Measurements from ENCODE around the gene TNNI2. TPM values are rescaled to one million over a fixed set of nuclear protein-coding genes. Genes with fewer than 3 reads are reported as not detected.

Gene TNNI2
- total and polyA plus RNA-seq, 2 donors (not counting 1 experiment from before 2014, with no cell fraction given), result 2.9 to 12.9 TPM

DNA sequence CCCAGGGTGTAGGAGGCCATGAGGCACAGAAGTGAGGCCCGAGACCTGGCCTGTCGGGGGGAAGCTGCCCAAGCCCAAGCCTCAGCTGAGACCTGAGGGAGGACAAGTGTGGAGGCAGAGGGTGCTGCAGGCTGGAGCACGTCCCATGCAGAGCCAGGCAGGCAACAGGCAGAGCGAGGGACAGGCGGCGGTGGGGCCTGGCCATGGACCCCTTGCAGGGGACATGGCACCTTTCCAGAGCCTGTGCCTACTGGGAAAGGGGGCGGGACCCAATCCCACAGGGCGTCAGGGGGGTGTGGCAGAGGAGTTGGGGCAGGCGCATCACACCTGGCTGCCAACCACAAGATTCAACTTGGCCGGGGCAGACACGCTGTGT is 4.3 kb downstream of the TNNI2 start:
- Mint-ChIP-seq H3K4me3 (peak overlapping the region; percentile 20), H3K27me3 (no peaks in the 10 kb centered on the region), H3K27ac (peak overlapping the region; percentile 65), H3K9me3 (ENCODE audit: insufficient read depth) (no peaks in the 10 kb centered on the region), H3K4me1 (peaks cover 67% of the 10 kb centered on the region)
- CTCF ChIA-PET, result interaction anchor here (0.6 to 1.0 kb wide), 2 partner anchors 36 to 149 kb away, joined by 3 read pairs; no protein-coding TSS in a partner anchor
- H4K20me1 ChIP-seq (ENCODE audit: control insufficient read depth, insufficient read depth, low read length, poor library complexity, severe bottlenecking), result no peaks in the 10 kb centered on the region
- H2AFZ ChIP-seq (ENCODE audit: insufficient read depth, low read depth, low read length, poor library complexity, severe bottlenecking), result no peak overlapping the region
- 100% methylated on average over 6 of the region's 11 CpGs for WGBS (ENCODE audit: insufficient coverage)
- DNase-seq (no peak), ATAC-seq (ENCODE audit: low read depth) (no peak)
- H3K27ac ChIP-seq (ENCODE audit: low read length in 2 of 2), result no peak overlapping the region
- intact Hi-C loops (cut with micrococcal nuclease), result loop anchor here (10.0 kb wide), 1 partner anchor 78 kb away; the partner anchor contains the start of gene CTSD
- peaks cover 60 to 83% of the 10 kb centered on the region in 2 donors for H3K4me1 ChIP-seq (ENCODE audit: control insufficient read depth in 2 of 2, insufficient read depth in 2 of 2, low read length in 2 of 2)
- H3K9me3 ChIP-seq (ENCODE audit: control extremely low read depth in 1 of 3, control insufficient read depth in 2 of 3, insufficient read depth in 1 of 3, low read length in 2 of 3), result no peaks in the 10 kb centered on the region
- no peak overlapping the region for H3K4me3 ChIP-seq (ENCODE audit: control extremely low read depth in 1 of 5, extremely low read depth in 1 of 5, insufficient read depth in 1 of 5, low read depth in 2 of 5, low read length in 4 of 5)
- TF ChIP-seq, protein P1, sequence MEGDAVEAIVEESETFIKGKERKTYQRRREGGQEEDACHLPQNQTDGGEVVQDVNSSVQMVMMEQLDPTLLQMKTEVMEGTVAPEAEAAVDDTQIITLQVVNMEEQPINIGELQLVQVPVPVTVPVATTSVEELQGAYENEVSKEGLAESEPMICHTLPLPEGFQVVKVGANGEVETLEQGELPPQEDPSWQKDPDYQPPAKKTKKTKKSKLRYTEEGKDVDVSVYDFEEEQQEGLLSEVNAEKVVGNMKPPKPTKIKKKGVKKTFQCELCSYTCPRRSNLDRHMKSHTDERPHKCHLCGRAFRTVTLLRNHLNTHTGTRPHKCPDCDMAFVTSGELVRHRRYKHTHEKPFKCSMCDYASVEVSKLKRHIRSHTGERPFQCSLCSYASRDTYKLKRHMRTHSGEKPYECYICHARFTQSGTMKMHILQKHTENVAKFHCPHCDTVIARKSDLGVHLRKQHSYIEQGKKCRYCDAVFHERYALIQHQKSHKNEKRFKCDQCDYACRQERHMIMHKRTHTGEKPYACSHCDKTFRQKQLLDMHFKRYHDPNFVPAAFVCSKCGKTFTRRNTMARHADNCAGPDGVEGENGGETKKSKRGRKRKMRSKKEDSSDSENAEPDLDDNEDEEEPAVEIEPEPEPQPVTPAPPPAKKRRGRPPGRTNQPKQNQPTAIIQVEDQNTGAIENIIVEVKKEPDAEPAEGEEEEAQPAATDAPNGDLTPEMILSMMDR (IDR thresholded peaks at IDR 0.05), result no peak
- no peak for TF ChIP-seq EZH2 (IDR thresholded peaks at IDR 0.05; ENCODE audit: borderline replicate concordance, insufficient read depth, low read depth, low read length, poor library complexity, severe bottlenecking)
- peaks cover 36% of the 10 kb centered on the region for H3K79me2 ChIP-seq (ENCODE audit: control insufficient read depth, insufficient read depth, low read length)
- POLR2A ChIA-PET, result interaction anchor here (1.0 to 2.9 kb wide), 2 partner anchors 7 to 11 kb away, joined by 3 to 28 read pairs; no protein-coding TSS in a partner anchor
- H3K27me3 ChIP-seq (replicated peaks in 1 of 4; ENCODE audit: control extremely low read depth in 1 of 4, control insufficient read depth in 3 of 4, insufficient read depth in 4 of 4, low read length in 3 of 4), result no peaks in the 10 kb centered on the region
- peaks cover 0 to 4% of the 10 kb centered on the region in 2 experiments for H3K36me3 ChIP-seq (replicated peaks in 1 of 2; ENCODE audit: control extremely low read depth in 1 of 2, control insufficient read depth in 1 of 2, extremely low read depth in 1 of 2, insufficient read depth in 2 of 2, low read length in 1 of 2)
- H3K4me2 ChIP-seq (replicated peaks; ENCODE audit: low read depth, low read length, poor library complexity, severe bottlenecking), result no peak overlapping the region
- no peak overlapping the region for H3K9ac ChIP-seq (ENCODE audit: low read length)

DNA sequence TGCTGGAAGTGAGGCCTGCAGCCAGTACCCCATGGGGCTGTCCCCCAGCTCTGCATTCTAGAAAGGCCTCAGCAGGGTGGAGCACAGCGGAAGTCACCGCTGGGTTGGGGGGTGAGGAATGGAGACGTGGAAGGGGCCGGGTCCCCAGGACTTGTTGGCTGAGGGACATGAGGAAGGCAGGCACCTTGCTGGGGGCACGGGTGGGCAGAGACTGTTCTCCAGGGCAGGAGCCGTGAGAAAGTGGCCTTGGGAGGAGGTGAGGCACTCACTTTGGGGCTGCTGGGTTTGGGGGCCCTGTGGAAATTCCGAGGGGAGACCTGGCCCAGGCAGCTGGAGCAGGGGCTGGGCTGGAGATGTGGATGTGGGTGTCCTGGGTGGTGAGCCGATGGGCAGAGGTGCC is 5.0 kb downstream of the TNNI2 start:
- TF ChIP-seq, protein P1 (IDR thresholded peaks at IDR 0.05), result no peak
- no peak for TF ChIP-seq EZH2 (IDR thresholded peaks at IDR 0.05; ENCODE audit: borderline replicate concordance, insufficient read depth, low read depth, low read length, poor library complexity, severe bottlenecking)
- Mint-ChIP-seq H3K4me3 (peak overlapping the region; percentile 86), H3K27ac (peak overlapping the region; percentile 89), H3K9me3 (ENCODE audit: insufficient read depth) (no peaks in the 10 kb centered on the region), H3K4me1 (peaks cover 74% of the 10 kb centered on the region), H3K27me3 (no peaks in the 10 kb centered on the region)
- Histone ChIP-seq H2AFZ (ENCODE audit: insufficient read depth, low read depth, low read length, poor library complexity, severe bottlenecking) (no peak overlapping the region), H3K4me3 (ENCODE audit: control extremely low read depth in 1 of 5, extremely low read depth in 1 of 5, insufficient read depth in 1 of 5, low read depth in 2 of 5, low read length in 4 of 5) (peak overlapping the region in 2 of 5 experiments; percentile 5 to 40), H3K9me3 (ENCODE audit: control extremely low read depth in 1 of 3, control insufficient read depth in 2 of 3, insufficient read depth in 1 of 3, low read length in 2 of 3) (no peaks in the 10 kb centered on the region), H3K27ac (ENCODE audit: low read length in 2 of 2) (peak overlapping the region in 1 of 2 donors; percentile 37), H3K4me1 (ENCODE audit: control insufficient read depth in 2 of 2, insufficient read depth in 2 of 2, low read length in 2 of 2) (peaks cover 60 to 83% of the 10 kb centered on the region in 2 donors), H3K79me2 (ENCODE audit: control insufficient read depth, insufficient read depth, low read length) (peaks cover 36% of the 10 kb centered on the region), H3K36me3 (replicated peaks in 1 of 2; ENCODE audit: control extremely low read depth in 1 of 2, control insufficient read depth in 1 of 2, extremely low read depth in 1 of 2, insufficient read depth in 2 of 2, low read length in 1 of 2) (peaks cover 0 to 4% of the 10 kb centered on the region in 2 experiments), H3K4me2 (replicated peaks; ENCODE audit: low read depth, low read length, poor library complexity, severe bottlenecking) (peak overlapping the region; percentile 80), H3K9ac (ENCODE audit: low read length) (peak overlapping the region; percentile 53), H4K20me1 (ENCODE audit: control insufficient read depth, insufficient read depth, low read length, poor library complexity, severe bottlenecking) (no peaks in the 10 kb centered on the region), H3K27me3 (replicated peaks in 1 of 4; ENCODE audit: control extremely low read depth in 1 of 4, control insufficient read depth in 3 of 4, insufficient read depth in 4 of 4, low read length in 3 of 4) (no peaks in the 10 kb centered on the region)
- POLR2A ChIA-PET, result no interaction called here
- no peak for ATAC-seq (ENCODE audit: low read depth)
- 74% methylated on average over 8 of the region's 8 CpGs for WGBS (ENCODE audit: insufficient coverage)
- CTCF ChIA-PET, result no interaction called here
- intact Hi-C loops (cut with micrococcal nuclease), result loop anchor here (10.0 kb wide), 1 partner anchor 79 kb away; the partner anchor contains the start of gene CTSD
- DNase-seq, result no peak
